Hepatocyte (in vitro differentiated cells): Measurements from ENCODE around the gene SERINC2. TPM values are rescaled to one million over a fixed set of nuclear protein-coding genes. Genes with fewer than 3 reads are reported as not detected.

ENCODE experiments used
- DNase-seq: peaks from one replicate; pipeline ENCODE4 v3.0.0-alpha.2; 2016; ENCODE audit warnings: low spot score
- H2AFZ ChIP-seq: fragments of 200-600 bp; sonication (generic); 2 replicates; pipeline ENCODE4 v1.6.0; 2016; ENCODE audit warnings: antibody characterized with exemption, mild to moderate bottlenecking
- H3K27ac ChIP-seq: fragments of 200-600 bp; sonication (generic); 2 replicates; pipeline ENCODE4 v1.5.1; 2016; ENCODE audit warnings: mild to moderate bottlenecking
- H3K27me3 ChIP-seq: fragments of 200-600 bp; sonication (generic); 2 replicates; pipeline ENCODE4 v1.6.1; 2016
- H3K36me3 ChIP-seq: fragments of 200-600 bp; sonication (generic); replicated peaks from 2 replicates; pipeline ENCODE4 v1.5.1; 2016; ENCODE audit warnings: low read depth; ENCODE audit not compliant: insufficient read depth
- H3K4me1 ChIP-seq: fragments of 200-600 bp; sonication (generic); 2 replicates; pipeline ENCODE4 v1.5.1; 2016; ENCODE audit warnings: mild to moderate bottlenecking, moderate library complexity; ENCODE audit not compliant: insufficient read depth
- H3K4me2 ChIP-seq: fragments of 200-600 bp; sonication (generic); 2 replicates; pipeline ENCODE4 v1.6.0; 2016
- H3K4me3 ChIP-seq: fragments of 200-600 bp; sonication (generic); 2 replicates; pipeline ENCODE4 v1.5.1; 2016; ENCODE audit warnings: mild to moderate bottlenecking
- H3K79me2 ChIP-seq: fragments of 200-600 bp; sonication (generic); 2 replicates; pipeline ENCODE4 v1.6.0; 2017; ENCODE audit warnings: mild to moderate bottlenecking
- H3K9me2 ChIP-seq: fragments of 200-600 bp; sonication (generic); replicated peaks from 2 replicates; pipeline ENCODE4 v1.6.0; 2017; ENCODE audit warnings: mild to moderate bottlenecking; ENCODE audit not compliant: insufficient read depth
- H3K9me3 ChIP-seq: fragments of 200-600 bp; sonication (generic); 2 replicates; pipeline ENCODE4 v1.5.1; 2016; ENCODE audit warnings: low read depth, mild to moderate bottlenecking
- H4K20me1 ChIP-seq: fragments of 200-600 bp; sonication (generic); 2 replicates; pipeline ENCODE4 v1.6.0; 2016; ENCODE audit warnings: mild to moderate bottlenecking; ENCODE audit not compliant: insufficient read depth, poor library complexity, severe bottlenecking
- CTCF ChIP-seq: fragments of 200-600 bp; sonication (generic); IDR thresholded peaks from 2 replicates; pipeline ENCODE4 v1.5.1; 2016; ENCODE audit warnings: antibody characterized with exemption, mild to moderate bottlenecking; ENCODE audit not compliant: poor library complexity
- EZH2 ChIP-seq: fragments of 200-600 bp; sonication (generic); IDR thresholded peaks from 2 replicates; pipeline ENCODE4 v1.6.1; 2016; ENCODE audit warnings: antibody characterized with exemption, mild to moderate bottlenecking, borderline replicate concordance
- EZH2phosphoT487 ChIP-seq: fragments of 200-600 bp; sonication (generic); IDR thresholded peaks from one replicate; pipeline ENCODE4 v1.6.1; 2018; ENCODE audit warnings: antibody characterized with exemption, mild to moderate bottlenecking, low read depth, moderate library complexity; ENCODE audit not compliant: unreplicated experiment, severe bottlenecking
- WGBS: methylation state at CpG from one replicate; pipeline ENCODE4 v1.1.6; 2016; ENCODE audit warnings: low lambda C conversion rate; ENCODE audit errors: missing lambda C conversion rate; 5-methylcytosine and 5-hydroxymethylcytosine counted together
- polyA plus RNA-seq: library from polyadenylated mRNA; unstranded; fragments of >200 nt; fragmentation: Nextera tagmentation; extraction: Ambion mirVana; gene quantifications from 2 replicates; pipeline ENCODE4 v1.2.1, GENCODE V29; 2016
- total RNA-seq: library from RNA; depleted of rRNA; stranded (reverse); fragments of >200 nt; gene quantifications from 2 replicates; pipeline ENCODE4 v1.2.3, GENCODE V29; 2014

The SERINC2 gene
- total and polyA plus RNA-seq, 2 experiments from 2014 or later: 53.6 to 164 TPM

DNA sequence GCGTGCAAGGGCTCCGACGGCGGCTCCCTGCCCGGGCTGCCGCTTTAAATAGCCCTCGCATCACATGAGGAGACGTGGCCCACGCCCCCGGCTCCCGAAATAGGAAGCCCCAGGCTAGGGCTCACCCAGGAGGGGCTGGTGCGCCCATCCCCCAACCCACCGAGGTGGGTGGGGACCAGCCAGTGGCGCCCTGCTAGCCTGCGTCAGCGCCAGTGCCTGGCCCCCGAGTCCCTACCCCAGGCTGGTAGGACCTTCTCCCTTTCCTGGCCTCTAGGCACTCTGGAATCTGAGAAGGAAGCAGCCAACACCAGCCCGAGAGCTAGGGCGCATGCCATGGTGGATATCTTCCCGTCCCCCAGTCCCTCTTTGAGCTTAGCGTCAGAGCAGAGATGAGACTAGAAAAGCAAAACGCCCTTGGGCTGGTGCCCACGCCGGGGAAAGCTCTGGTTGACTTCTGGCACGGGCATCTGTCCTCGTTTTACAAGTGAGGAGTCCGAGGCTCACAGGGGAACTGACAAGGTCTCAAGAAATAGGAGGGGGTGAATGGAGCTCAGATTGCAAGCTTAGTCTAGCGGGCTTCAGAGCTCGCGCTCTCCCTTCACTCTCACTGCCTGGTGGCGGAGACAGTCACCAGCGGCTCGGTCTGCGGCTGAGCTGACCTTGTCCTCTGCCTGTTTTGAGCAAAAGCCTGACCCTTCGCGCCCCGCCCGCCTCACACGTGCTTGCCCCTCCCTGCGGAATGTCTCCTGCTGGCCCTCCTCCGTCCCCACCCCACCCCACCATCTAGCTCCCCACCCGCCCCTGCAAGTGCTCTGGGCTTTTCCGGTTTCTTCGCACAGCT, 39.7 kb upstream of the SERINC2 start, which contains the start of gene FABP3:
FABP3 (minus strand) TSS at position 21 of the 841 bp plus-strand sequence. CDS start 62 bp downstream, outside the sequence.
- peak within 1 kb of the TSS; percentile 85 for H3K4me2 ChIP-seq
- 4% methylated on average over 42 of the region's 44 CpGs for WGBS
- H3K9me3 ChIP-seq: no peaks in the 10 kb centered on the region
- H3K9me2 ChIP-seq: no peaks in the 10 kb centered on the region
- peak; percentile 94 for DNase-seq
- H3K4me3 ChIP-seq: peak within 1 kb of the TSS; percentile 41
- H3K4me1 ChIP-seq: peaks cover 49% of the 10 kb centered on the region
- H4K20me1 ChIP-seq: no peaks in the 10 kb centered on the region
- no peaks in the 10 kb centered on the region for H3K36me3 ChIP-seq
- H3K27ac ChIP-seq: peak within 1 kb of the TSS; percentile 99
- no peaks in the 10 kb centered on the region for H3K79me2 ChIP-seq
- H2AFZ ChIP-seq: peak within 1 kb of the TSS; percentile 53
- no peaks in the 10 kb centered on the region for H3K27me3 ChIP-seq
- no peak for TF ChIP-seq CTCF
- TF ChIP-seq EZH2: no peak
- TF ChIP-seq EZH2phosphoT487: no peak

- Histone ChIP-seq H2AFZ (peak overlapping the region; percentile 42), H3K79me2 (no peaks in the 10 kb centered on the region), H3K4me3 (no peak overlapping the region), H3K36me3 (no peaks in the 10 kb centered on the region), H3K27ac (peak overlapping the region; percentile 99), H3K27me3 (no peaks in the 10 kb centered on the region), H3K4me1 (peaks cover 49% of the 10 kb centered on the region), H3K4me2 (peak overlapping the region; percentile 85), H4K20me1 (no peaks in the 10 kb centered on the region), H3K9me2 (no peaks in the 10 kb centered on the region), H3K9me3 (no peaks in the 10 kb centered on the region)
- 35% methylated on average over 11 of the region's 11 CpGs for WGBS
- no peak for TF ChIP-seq EZH2
- TF ChIP-seq CTCF: no peak
- no peak for TF ChIP-seq EZH2phosphoT487
- DNase-seq: no peak
Observed at GRCh38 chr1:31373897-31374486, 39.0 kb upstream of the SERINC2 start.

- TF ChIP-seq EZH2phosphoT487 (no peak), CTCF (no peak), EZH2 (no peak)
- H3K4me1 ChIP-seq: peaks cover 49% of the 10 kb centered on the region
- peak overlapping the region; percentile 99 for H3K27ac ChIP-seq
- no peaks in the 10 kb centered on the region for H3K9me2 ChIP-seq
- H3K9me3 ChIP-seq: no peaks in the 10 kb centered on the region
- H3K79me2 ChIP-seq: no peaks in the 10 kb centered on the region
- DNase-seq: no peak
- no peak overlapping the region for H2AFZ ChIP-seq
- no peak overlapping the region for H3K4me2 ChIP-seq
- H4K20me1 ChIP-seq: no peaks in the 10 kb centered on the region
- no peaks in the 10 kb centered on the region for H3K27me3 ChIP-seq
- WGBS: 89% methylated on average over 7 of the region's 7 CpGs
- no peaks in the 10 kb centered on the region for H3K36me3 ChIP-seq
- no peak overlapping the region for H3K4me3 ChIP-seq
Observed at GRCh38 chr1:31374511-31375196, 38.4 kb upstream of the SERINC2 start.
